ENCODE data around the gene XIRP2.
A peak's percentile ranks its signal among the peaks of the same experiment; 100 is the strongest.
"Not testable (repeated sequence)": the region's sequence is repeated elsewhere in the genome, so short reads cannot be mapped to it uniquely, and the experiment has no call there.

Gene XIRP2

DNA sequence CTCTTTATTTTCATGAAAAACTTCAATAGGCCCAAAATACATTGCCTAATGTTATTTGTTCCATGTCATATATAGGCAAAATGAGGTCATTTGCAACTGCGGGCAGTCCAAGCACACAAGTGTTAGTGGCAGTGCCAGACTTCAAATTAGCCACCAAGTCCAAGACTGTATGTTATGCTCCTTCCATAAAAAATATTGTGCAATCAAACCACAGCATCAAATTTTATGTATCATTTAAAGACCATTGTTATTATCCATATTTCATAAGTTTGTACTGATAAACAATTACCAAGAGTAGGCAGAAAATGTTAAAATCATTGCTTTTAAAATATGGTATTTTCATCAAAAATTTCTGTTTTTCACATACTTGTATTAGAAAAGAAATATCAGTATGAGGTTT, 54.1 kb downstream of the XIRP2 start:
- DNase-seq (ENCODE audit: low read depth): no peak

DNA sequence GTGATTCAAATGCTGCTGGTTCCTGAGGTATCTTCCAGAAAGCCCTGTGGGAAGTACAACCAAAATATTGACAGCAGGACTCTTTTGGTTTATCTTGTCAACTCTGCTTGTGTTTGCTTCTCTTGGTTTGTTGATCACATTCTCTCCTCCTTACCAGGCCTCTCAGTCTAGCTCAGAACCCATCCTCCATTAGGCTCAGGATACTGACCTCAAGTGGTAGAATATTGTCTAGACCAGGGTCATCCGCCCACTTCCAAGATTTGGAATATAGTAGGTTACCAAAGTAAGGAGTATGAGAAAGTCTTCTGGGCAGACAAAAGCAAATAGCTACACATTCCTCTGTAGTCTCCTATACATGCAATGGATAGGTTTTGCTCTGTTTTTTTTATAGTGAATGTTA, 56.6 kb downstream of the XIRP2 start:
- DNase-seq (ENCODE audit: low read depth): no peak

DNA sequence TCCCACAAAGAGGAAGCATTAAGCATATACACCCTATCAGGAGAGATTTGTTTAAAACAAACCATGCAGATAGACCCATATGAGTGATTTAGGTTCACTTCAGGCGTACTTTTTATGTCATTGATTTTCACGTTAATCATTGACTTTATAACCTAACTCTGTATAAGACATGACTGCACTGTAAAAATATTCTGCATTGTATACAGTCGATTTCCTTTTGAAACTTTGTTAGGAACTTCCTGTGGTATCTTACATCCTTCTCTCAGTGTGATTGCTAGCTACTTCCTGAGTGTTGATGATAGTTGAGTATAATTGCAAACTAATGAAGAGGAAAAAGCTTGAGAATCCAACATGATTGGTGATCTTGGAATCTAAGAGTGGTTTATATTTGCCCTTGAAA, 69.4 kb downstream of the XIRP2 start:
- peak; percentile 27 for DNase-seq (ENCODE audit: low read depth)

DNA sequence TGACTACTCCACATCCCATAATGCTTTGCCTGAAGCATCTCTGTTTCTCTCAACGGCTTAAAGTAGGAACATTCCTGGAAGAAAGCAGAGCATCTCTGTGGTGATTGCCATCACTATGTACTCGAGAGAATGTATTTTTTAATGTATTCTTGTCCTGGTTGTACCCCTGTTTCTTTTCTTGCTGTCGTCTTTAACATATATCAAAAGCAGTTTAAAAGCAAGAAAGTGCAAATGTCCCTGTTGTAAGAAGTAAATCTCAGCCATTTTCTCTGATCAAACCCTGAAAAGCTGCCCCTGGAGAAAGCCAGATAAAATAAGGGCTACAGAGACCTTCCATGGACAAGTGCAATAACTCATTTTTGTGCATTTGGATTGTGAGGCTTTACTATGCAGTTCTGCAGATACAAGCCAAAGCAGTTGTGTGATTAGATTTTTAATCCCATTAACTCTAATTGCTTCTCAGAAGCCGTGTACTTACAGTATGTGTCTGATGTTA, 70.8 kb downstream of the XIRP2 start:
- no peak for DNase-seq (ENCODE audit: low read depth)

DNA sequence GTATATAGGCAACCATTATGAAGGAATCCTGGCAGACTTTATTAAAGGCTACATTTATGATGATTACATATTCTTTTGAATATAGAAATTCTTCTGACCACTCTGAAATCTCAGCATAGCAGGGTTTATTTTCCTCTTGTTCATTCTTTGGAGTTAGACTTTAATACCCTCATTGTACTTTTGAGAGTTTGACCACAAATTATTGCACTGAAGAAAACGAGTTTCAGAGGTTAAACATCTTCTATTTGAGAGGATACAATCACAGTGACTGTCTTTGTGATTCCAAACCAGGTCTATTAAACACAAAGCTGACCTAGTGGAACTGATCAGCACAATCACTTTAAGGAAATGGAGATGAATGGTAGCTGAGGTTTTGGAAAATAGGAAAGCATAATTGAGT, 71.3 kb downstream of the XIRP2 start:
- no peak for DNase-seq (ENCODE audit: low read depth)

DNA sequence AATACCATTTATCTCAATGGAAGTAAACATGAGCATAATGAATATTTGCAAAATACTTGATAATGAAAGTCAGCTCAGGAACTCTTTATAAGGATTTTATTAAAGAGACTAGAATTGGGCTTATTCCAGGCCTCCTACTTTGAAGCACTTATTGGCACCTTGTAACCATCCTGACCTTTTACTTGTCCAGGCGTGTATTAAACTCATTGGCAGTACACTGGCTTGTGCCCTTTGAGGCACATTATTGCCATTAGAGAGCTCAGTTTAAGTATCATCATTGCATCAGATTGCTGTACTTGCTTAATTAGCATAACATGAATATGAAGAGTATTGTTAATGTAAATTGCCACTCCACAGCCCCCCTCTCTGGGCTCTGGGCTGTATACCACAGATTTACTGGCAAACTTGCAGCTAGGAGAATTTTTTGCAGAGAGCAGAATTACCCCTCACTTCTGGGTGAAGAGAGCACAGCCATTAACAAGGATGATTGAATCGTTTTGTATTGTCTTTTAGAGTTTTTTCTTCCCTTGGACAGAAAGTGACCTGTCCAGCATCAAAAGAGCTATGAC, 72.5 kb downstream of the XIRP2 start:
- DNase-seq (ENCODE audit: low read depth): no peak

DNA sequence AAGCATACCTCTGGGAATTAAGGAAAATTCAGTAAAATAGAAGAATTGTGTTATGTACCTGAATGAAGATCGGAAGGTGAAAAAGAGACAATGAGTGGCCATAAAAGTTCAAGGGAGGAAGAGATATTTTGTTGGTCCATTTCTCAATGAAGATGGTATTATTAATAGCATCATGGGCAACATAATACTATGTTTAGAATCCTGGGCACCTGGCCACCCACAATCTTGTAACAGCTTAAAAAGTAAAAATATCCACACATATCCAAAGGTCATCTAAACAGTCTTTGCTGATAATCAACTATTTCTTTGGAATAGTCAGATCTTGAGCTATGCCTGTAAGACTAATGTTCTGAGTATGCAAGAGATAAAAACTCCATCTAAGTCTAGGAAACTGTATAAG, 73.7 kb downstream of the XIRP2 start:
- DNase-seq (ENCODE audit: low read depth): no peak

DNA sequence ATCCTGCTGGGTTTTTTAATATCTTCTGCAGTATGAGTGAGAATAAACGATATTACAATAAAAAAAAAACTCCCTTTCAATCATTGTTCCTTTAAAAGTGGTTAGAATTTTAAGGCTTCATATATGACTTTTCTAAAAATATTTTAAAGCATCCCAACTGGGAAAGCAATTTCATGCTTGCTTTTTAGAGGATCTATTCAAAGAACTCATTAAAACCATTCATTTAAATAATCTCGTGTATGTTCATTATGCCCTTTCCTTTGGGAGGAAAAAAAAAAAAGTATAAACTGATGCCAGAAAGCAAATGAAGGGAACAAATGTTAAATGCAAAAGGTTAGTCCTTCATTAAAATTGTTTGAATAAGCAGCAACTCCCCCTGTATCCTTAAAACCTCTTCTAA, 81.2 kb downstream of the XIRP2 start:
- DNase-seq (ENCODE audit: low read depth): no peak

DNA sequence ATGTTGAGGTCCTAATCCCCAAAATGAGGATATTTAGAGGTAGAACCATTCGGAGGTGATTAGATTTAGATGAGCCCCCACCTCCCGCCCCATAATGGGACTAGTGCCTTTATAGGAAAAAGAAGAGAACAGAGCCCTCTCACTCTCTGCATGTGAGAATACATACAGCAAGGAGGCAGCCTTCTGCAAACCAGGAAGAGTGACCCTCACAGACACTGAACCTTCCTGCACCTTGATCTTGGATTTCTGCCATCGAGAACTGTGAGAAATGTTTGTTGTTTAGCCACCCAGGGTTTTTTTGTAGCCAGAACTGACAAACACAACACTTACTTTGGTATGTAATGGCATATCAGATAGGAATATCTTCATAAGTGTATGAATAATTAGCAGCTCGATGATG, 83.7 kb downstream of the XIRP2 start:
- no peak for DNase-seq (ENCODE audit: low read depth)

DNA sequence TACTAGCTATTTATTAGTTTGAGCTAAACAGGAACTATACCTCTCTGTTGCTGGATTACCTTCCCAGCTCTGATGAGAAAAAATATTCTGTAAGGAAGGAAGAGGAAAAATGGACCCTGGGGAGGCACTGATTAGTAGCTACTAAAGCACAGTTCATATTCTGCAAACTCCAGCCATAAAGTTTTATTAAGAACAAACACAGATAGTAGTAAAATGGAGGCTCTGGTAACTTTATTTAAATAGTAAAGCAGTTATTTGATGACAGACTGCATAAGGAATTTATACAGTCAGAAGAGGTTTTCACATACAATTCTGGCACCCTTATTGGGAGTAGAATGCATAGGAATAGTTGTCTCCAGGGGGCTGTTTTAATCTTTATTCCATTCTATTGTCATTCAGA, 84.1 kb downstream of the XIRP2 start:
- peak; percentile 20 for DNase-seq (ENCODE audit: low read depth)

DNA sequence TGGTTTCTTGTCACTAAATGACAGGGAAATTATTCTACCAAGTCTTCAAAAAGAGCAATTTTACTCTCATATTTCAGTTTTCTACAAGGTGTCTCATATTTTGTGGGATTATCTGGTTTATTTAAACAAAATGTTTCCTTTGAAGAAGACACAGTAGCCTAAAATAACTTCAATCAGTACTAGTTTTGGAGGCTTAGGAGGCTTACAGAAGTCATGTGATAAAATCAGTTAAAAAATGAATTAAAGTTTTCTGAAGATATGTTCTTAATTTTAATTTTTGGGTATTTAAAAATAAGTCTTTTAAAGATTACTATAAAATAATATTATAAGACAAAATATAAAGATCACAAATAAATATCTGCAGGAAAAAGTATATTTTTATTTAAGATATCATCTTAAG, 95.9 kb downstream of the XIRP2 start:
- no peak for DNase-seq (ENCODE audit: low read depth)

DNA sequence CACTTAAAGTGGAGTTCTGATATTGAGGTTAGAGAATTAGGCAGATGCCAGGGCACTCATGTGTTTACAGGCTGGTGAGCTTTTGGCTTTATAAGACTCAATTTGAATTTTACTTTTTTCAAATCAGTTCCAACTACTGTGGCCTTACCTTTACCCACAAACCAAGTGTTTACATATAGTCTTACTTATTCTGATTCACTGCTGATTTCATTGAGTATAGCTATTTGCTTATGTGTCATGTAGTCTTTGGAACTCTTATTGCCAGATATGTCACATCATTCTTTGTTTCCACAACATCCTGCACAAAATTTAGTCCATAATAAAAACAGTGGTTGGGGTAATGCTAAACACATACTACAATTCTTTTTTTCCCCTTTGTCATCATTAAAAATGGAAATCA, 96.5 kb downstream of the XIRP2 start:
- DNase-seq (ENCODE audit: low read depth): peak; percentile 67

DNA sequence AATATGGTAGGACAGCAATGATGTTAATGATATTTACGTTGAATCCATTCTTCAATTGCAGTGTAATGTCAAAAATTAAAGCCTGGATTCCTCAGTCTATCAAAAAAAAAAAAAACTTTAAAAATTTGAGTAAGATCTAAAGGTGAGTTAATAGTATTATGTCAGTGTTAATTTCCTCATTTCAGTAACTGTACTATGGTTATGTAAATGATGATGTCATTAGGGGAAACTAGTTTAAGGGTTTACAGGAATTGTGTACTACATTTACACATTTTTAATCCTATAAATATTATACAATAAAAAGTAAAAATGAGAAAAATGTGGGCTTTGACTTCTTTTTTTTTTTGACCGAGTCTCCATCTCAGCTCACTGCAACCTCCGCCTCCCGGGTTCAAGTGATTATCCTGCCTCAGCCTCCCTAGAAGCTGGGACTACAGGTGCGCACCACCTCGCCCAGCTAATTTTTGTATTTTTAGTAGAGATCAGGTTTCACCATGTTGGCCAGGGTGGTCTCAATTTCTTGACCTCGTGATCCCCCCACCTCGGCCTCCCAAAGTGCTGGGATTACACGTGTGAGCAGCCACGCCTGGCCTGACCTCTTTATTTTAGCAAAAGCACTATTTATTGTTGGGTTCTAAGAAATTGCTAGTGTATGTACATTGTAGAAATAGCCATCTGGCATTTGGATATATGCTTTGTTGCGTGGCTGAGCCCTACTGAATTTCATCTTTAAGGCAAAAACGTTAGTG, 106.5 kb downstream of the XIRP2 start:
- no peak for DNase-seq (ENCODE audit: low read depth)

DNA sequence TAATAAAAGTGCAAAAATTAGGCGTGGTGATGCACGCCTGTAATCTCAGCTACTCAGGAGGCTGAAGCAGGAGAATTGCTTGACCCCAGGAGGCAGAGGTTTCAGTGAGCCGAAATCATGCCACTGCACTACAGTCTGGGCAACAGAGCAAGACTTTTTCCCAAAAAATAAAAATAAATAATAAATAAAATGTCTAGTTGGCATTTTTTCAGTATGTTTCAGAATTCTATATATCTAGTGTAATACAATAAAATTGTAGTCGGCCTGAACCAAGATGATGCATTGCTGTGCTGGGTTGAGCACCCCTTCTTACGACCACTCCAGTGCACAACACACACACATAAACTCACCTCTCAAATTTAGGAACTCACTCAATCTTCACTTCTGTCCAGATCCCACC, 108.2 kb downstream of the XIRP2 start:
- no peak for DNase-seq (ENCODE audit: low read depth)

DNA sequence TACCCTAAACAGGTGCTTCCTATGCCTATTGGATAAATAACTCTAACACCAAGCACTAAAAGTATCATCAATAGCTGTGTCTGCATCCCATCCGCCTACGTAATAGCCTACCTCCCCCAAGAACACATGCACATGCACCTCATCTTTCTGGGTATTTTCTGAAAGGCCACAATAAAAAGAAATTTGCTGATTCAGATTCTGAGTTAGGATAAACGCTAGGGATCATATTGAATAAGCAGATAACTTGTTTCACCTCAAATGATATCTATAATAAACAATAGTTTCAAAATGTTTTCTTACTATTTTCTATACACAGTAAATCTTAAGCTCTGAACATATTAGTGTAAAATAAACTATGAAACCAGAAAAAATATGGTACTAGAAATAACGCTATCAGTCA, 112.9 kb downstream of the XIRP2 start:
- no peak for DNase-seq (ENCODE audit: low read depth)

DNA sequence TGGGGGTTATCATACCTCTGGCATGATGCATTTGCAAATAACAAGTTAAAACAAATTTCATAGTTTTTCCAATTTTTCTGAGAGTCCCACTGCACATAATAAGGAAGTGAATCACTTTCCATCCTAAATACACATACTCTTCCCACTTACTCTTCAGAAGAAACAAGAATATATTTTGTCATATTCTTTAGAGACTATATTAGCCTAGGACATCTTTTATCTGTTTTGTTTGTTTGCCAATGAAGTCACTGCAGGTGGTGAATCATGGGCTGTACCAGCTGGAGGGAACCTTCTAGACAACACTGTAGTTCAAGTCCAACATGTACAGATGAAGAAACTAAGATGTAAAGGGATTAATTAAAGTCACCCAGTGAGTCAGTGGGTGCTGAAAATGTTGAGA, 116.8 kb downstream of the XIRP2 start:
- peak; percentile 30 for DNase-seq (ENCODE audit: low read depth)

DNA sequence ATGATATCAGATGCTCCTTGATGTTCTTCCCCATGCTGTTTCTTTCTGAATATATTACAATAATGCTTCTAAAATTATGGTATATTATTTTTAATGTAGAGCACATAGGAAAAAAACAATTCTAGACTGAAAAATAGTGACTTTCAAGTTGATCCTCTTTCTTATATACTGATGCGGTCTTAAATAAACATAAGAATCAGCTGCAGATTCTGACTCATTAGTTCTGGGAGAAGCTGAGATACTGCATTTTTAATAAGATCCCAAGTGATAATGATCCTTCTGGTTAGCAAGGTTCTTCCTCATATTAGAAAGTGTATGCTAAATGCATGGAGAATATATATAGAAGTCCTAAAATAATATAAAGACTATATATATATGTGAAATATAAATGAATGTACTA, 124.9 kb downstream of the XIRP2 start:
- DNase-seq (ENCODE audit: low read depth): peak; percentile 26

DNA sequence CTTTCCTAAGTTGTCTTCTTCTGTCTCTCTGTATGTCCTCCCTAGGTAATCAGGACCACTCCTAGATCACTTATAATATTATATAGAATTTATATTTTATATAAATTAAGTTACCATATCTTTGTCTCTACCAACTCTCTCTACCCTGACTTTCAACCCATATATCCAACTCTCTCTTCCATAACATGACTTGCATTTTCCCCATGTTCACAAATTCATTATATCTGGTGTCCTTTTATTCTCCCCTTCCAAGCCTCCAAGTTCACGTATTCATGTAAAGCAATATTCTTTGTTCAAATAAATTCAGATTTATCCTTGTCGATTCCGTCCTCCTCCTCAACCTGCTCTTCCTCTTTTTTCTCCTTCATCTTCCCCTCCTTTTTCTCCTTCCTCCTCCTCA, 127.5 kb downstream of the XIRP2 start:
- DNase-seq (ENCODE audit: low read depth): no peak

DNA sequence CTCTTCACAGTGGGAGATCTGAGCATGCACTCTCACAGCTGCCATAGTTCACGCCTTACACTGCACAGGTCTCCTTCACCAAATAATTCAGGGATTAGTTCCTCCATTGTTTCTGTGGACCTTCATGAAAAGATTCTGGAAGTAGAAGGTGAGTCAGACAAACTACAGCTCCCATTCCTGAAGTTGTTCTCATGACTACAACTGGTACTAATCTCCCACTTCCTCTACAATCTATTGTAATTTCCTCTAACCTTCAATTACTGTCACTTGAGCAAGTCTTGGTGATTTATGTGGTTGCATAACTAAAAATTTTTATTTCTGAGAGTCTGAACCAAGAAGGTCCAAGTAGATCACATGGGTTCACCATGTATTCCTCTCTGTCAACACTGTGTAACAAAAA, 128.7 kb downstream of the XIRP2 start:
- peak; percentile 18 for DNase-seq (ENCODE audit: low read depth)

DNA sequence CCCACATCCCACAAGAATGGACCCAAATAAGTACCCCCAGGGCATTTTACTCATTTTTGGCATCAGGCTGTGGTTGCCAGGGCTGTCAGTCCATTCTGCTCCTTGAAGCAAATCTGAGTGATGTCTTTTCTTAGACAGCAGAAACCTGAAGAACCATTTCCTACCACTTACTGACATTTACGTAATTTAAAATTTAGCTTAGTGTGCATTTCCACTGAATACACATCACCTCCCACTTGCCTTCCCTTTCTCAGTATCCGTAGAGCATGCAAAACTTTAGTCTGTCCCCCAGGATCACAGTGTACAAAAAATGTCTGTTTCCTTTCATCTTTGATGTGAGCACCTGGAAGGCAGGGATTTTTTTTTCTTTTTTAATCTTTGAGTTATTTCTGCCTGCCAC, 130.3 kb downstream of the XIRP2 start:
- no peak for DNase-seq (ENCODE audit: low read depth)

DNA sequence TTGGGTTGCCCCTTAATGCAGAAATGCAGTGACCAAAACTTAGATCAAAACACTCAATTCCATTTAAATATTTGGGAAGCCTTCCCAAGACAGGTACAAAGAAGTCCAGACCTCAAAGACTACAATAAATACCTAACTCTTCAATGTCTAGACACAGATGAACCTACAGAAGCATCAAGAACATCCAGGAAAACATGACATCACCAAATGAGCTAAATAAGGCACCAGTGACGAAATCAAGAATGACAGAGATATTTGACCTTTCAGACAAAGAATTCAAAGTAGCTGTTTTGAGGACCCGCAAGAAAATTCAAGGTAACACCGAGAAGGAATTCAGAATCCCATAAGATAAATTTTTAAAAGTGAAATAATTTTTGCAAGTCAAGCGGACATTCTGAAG, 140.2 kb downstream of the XIRP2 start:
- DNase-seq (ENCODE audit: low read depth): no peak

DNA sequence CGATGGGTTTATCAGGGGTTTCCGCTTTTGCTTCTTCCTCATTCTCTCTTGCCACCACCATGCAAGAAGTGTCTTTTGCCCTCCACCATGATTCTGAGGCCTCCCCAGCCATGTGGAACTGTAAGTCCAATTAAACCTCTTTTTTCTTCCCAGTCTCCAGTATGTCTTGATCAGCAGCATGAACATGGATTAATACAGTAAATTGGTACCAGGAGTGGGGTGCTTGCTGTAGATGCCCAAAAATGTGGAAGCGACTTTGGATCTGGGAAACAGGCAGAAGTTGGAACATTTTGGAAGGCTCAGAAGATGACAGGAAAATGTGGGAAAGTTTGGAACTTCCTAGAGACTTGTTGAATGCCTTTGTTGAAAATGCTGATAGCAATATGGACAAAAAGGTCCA, 146.7 kb downstream of the XIRP2 start:
- DNase-seq (ENCODE audit: low read depth): not testable (repeated sequence)

DNA sequence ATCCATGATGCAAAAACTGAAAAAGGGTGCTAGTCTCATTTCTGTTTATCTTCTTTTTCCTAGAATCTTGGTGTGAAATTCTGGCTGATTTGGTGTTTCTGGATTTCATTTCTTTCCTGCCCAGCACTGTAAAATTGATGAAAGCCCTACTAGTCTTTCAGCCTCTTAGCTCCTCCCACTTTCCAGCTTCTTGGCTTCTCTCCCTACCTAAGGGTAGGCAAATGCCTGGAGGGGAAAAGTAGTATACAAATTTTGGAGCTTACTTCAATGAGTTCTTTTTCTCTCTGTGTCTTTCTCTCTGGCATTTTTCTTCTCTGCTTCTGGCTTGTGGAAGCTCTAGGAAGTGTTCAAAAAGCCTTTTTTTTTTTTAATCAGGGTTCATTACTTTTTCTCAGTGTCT, 160.5 kb downstream of the XIRP2 start:
- DNase-seq (ENCODE audit: low read depth): no peak

DNA sequence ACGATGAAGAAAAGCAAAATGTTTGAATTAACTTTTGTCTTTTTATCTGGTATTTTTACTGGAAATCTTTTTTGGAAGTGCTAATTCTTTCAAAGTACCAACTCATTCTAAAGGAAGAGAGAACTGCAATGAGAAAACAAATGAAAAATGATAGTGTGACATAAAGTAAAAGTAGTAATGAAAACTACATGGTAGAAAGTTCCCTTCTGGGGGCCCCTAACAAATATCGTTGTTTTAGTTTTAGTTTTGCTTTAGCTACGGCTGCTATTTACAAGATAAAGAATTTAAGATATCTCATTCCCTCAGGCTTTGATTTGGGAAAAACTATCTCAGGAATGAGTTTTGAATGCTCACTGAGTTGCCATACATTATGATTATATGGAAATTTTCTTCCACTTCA, 161.4 kb downstream of the XIRP2 start:
- DNase-seq (ENCODE audit: low read depth): no peak
